Stimulated activated CD8-positive, alpha-beta memory T cell treated with anti-CD3 and anti-CD28 coated beads, Interleukin-15, amount 100 ng/mL, for 24 hours (primary cell): ENCODE data around the gene SOS2.
A peak's percentile ranks its signal among the peaks of the same experiment; 100 is the strongest.

Source experiments
- DNase-seq: peaks from one replicate; pipeline ENCODE4 v3.0.0-alpha.2; 2020; ENCODE audit warnings: low read depth

SOS2 gene

DNA sequence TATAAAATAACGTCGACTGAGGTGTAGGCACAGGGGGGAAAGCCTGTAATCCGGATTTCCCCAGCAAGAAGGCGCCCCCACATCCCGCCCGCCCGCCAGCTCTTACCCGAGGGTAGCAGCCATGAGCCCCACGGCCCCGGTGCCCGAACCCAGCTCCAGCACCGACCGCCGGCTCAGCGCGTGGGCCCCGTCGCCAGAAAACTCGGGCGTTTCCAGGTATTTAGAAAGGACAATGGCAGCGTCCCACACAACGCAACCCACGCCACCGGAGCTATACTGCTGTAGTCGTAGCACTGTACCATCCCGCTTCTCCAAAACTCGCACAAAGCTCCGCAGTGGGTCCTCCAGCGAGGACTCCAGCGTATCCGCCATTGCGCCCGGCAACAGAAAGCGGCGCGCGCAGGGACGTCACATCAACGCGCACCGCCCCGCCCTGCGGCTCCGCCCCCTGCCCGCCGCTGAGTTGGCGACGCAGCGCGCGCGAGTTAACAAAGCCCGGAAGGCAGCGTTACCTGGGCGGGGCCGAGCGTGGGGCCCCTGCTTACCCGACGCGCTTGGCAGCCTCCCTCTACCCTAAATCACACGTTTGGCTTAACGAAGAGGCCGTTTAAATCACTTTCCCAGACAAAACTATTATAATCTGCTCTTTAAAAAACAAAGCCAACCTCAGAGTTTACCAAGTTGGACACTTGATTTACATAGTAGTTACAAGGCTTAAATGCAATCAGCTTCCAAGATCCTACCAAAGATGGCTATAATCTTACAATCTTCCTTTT is 115.0 kb downstream of the SOS2 start, which contains the start of gene VCPKMT:
VCPKMT (minus strand) TSS at position 392 of the 776 bp plus-strand sequence; CDS start at position 372, 20 bp downstream.
- peak; percentile 95 for DNase-seq

DNA sequence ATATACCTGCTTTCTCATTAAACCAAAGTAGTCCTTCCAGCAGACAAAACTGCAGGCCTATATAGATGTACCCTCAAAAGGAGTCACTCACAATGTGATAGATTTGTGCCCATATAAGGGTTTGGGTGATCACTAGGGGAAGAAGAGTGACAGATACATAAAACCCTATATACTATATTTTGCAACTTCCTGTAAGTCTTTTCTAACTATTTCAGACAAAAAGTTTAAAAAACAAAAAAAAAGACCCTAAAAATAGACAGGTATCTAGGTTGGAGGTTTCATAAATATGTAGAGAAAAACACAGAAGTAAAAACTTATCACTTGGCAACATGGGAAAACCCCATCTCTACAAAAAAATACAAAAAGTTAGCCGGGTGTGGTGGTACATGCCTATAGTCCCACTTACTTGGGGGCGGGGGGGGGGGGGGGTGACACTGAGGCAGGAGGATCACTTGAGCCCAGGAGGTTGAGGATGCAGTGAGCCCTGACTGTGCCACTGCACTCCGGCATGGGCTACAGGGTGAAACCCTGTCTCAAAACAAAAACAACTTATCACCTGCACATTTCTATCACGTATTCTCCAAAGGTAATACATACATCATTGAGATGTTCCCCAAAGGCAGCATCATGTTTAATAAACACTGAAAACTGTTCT is 117.9 kb downstream of the SOS2 start:
- no peak for DNase-seq

- DNase-seq: no peak
Observed at GRCh38 chr14:50110323-50111037, 120.9 kb downstream of the SOS2 start.

GRCh38 chr14:50109342-50109741 is 122.0 kb downstream of the SOS2 start:
- DNase-seq: no peak

DNA sequence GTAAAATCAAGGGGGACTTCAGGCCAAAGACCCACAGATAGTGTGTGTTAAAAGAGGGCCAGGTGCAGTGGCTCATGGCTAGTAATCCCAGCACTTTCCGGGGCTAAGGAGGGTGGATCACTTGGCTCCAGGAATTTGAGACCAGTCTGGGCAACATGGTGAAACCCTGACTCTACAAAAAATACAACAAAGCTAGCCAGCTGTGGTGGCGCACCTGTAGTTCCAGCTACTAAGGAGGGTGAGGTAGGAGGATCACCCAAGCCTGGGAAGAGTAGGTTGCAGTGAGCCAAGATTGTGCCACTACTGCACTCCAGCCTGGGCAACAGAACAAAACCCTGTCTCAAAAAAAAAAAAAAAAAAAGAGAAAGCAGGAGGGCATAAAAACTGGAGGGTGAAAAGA is 123.5 kb downstream of the SOS2 start:
- DNase-seq: no peak

DNA sequence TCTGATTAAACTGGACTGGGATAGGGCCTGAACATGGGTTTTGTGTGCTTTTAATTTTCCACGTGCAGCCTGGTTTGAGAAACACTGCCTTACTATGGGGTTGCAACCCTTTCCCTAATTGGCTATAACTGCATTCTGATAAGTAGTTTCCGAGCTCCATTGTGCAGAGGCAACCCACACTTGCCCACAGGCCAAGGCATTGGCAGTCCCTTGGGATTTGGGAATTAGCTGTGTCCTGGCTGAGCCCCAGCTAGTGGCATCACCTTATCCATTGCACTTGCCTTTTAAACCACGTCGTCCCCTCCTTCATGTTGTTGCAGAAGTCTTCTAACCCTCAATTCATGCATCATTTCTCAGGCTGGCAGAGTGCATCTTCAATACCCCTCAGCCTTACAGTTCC is 125.2 kb downstream of the SOS2 start:
- no peak for DNase-seq

GRCh38 chr14:50103558-50103957 is 127.8 kb downstream of the SOS2 start:
- no peak for DNase-seq

DNA sequence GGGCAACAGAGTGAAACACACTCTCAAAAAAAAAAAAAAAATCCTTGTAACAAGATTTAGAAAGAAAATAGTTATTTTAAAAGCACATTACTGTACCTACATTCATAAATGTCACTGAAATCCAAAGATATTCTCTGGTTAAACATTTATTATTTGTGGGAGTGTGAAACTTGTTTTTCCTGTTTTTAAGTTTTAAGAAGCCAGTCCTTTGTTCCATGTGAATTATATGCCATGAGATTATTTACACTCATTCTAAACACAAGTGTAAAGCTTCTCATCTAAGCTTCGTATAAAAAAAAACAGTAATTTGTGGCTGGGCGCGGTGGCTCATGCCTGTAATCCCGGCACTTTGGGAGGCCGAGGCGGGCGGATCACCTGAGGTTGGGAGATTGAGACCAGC is 130.0 kb downstream of the SOS2 start:
- DNase-seq: no peak

GRCh38 chr14:50100805-50101204 is 130.6 kb downstream of the SOS2 start:
- no peak for DNase-seq

- DNase-seq: no peak
Observed at GRCh38 chr14:50099335-50099734, 132.0 kb downstream of the SOS2 start.

- no peak for DNase-seq
Observed at GRCh38 chr14:50095895-50096294, 135.5 kb downstream of the SOS2 start.

DNA sequence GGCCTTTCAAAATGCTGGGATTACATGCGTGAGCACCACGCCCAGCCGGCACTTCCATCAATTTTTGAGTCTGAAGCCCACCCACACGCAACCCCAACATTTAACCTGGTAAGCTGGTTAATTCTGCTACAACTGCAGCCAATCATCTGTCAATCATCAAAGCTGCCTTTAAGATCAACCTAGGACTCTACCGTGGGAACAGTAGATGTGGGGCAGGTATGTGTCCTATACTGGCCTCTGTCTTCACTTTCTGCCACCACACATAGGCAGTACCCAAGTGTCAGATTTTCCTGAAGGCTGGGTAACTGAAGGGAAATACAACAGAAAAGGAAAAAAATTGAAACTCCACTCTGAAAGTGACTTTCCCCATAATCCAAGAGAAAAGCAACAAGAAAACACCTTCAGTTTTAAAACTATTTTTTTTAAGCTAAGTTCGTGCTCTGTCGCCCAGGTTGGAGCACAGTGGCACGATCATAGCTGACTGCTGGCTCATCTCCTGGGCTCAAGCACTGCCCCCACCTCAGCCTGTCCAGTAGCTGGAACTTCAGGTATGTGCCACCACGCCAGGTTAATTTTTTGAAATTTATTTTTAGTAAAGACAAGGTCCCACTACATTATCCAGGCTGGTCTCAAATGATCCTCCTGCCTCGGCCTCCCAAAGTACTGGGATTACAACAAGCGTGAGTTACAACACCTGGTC is 137.2 kb downstream of the SOS2 start:
- no peak for DNase-seq

DNA sequence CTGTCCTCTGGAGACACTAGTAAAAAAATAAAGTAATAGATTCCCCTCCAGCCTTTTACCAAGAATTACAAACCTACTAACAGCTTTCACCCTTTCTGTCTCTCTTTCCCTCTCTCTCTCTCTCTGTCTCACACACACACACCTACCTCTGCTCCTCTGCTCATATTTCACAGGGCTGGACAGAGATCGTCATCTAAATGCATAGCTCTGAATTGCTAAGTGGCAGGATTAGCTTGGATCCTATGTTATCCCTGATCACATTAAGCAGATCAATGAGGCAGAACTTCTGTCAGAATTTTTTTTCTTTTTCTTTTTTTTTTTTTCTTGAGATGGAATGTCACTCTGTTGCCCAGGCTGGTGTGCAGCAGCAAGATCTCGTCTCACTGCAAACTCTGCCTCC is 137.9 kb downstream of the SOS2 start:
- no peak for DNase-seq

DNA sequence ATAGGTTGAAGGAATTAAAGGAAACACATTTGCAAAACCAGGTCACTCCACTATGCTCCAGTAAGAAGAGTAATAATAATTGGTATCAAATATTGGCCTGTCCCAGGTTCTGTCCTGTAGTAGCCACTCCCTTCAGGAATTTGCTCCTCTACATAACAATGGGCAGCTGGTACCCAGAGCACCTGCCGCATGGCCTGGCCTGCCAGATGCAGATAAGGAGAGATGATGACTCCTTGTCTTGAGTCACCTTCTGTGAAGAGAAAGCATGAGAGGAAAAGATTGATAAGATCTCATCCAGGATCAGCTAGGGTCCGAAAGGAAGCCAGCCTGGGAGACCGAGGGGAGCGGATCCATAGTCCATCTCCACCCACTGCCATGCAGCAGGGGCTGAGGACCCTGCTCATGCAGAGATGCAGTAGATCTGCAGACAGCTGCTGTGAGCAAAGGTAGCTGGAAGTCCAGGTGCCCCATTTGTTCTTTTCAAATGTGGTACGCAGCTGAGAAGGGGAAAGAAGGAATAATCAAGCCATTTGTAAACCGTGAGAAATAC is 139.3 kb downstream of the SOS2 start:
- DNase-seq: no peak

- no peak for DNase-seq
Observed at GRCh38 chr14:50091240-50091913, 140.0 kb downstream of the SOS2 start.

GRCh38 chr14:50089208-50089607 is 142.2 kb downstream of the SOS2 start:
- no peak for DNase-seq

- no peak for DNase-seq
Observed at GRCh38 chr14:50088731-50089130, 142.6 kb downstream of the SOS2 start.

DNA sequence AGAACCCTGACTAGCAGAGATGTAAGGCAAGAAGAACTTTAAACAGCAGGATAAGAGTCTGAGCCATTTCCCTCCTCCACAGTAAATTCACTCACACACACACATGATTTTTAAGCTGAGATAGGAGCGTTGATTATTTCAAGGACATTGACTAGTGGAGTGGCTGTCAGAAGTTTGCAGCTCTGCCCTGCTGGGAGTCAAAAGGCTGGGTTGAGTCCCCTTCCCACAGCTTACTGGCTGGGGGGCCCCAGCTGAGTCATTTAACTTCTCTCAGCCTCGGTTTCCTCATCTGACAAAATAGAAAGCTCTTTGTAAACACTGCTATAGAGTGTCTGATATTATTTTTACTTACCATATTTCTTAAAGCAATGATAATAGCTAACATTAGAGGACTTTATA is 143.3 kb downstream of the SOS2 start:
- no peak for DNase-seq

- no peak for DNase-seq
Observed at GRCh38 chr14:50087341-50088116, 143.8 kb downstream of the SOS2 start.

- DNase-seq: no peak
Observed at GRCh38 chr14:50086321-50086711, 145.1 kb downstream of the SOS2 start.
